Subcutaneous adipose tissue (tissue), 4 donors: Measurements from ENCODE around the gene PHAF1. TPM values are rescaled to one million over a fixed set of nuclear protein-coding genes. Genes with fewer than 3 reads are reported as not detected.

ENCODE experiments used
- total RNA-seq, 4 donors: library from RNA; depleted of rRNA; stranded (reverse); fragments of >200 nt; gene quantifications; one replicate each; pipeline ENCODE4 v1.1.0, GENCODE V29; 2016
- TF ChIP-seq, protein P1 (sequence below): fragments of 450-650 bp; IDR thresholded peaks from one replicate; pipeline ENCODE4 v1.5.1; 2016; ENCODE audit warnings: low read depth, mild to moderate bottlenecking, control low read depth, antibody characterized with exemption, moderate library complexity

PHAF1 gene
- total RNA-seq, 4 donors from 2014 or later: 15.1 to 30.1 (median 19.1) TPM

DNA sequence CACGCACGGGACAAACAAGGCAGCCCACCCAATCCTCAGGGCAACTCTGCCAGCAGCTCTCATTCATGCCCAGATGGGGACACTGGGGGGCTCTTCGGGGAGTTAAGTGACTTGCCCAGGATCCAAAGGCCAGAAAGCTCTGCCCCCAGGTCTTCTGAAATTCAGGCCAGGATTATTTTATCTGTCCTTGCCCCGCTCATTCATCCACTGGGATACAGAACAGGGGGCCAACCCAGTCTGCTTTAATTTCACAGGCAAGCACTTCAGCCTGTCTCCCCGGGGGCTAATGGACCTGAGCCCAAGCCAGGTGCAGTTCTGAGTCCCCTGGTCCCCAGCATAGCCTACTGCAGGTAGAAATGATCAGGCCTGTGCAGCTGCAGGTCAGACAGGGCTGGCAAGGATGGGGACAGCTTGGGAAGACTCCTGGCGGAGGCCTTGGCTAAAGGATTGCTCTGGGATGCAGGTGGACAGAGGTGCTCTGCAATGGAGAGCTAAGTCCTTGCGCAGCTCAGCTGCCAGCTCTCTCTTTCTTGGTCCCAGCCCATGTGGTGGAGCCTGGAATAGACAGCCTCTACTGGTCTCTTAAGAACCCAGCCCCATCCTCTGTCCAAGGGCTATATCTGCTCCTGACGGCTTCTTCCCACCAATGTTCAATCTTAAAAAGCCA, 41.8 kb downstream of the PHAF1 start:
- TF ChIP-seq, protein P1, sequence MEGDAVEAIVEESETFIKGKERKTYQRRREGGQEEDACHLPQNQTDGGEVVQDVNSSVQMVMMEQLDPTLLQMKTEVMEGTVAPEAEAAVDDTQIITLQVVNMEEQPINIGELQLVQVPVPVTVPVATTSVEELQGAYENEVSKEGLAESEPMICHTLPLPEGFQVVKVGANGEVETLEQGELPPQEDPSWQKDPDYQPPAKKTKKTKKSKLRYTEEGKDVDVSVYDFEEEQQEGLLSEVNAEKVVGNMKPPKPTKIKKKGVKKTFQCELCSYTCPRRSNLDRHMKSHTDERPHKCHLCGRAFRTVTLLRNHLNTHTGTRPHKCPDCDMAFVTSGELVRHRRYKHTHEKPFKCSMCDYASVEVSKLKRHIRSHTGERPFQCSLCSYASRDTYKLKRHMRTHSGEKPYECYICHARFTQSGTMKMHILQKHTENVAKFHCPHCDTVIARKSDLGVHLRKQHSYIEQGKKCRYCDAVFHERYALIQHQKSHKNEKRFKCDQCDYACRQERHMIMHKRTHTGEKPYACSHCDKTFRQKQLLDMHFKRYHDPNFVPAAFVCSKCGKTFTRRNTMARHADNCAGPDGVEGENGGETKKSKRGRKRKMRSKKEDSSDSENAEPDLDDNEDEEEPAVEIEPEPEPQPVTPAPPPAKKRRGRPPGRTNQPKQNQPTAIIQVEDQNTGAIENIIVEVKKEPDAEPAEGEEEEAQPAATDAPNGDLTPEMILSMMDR: no peak

DNA sequence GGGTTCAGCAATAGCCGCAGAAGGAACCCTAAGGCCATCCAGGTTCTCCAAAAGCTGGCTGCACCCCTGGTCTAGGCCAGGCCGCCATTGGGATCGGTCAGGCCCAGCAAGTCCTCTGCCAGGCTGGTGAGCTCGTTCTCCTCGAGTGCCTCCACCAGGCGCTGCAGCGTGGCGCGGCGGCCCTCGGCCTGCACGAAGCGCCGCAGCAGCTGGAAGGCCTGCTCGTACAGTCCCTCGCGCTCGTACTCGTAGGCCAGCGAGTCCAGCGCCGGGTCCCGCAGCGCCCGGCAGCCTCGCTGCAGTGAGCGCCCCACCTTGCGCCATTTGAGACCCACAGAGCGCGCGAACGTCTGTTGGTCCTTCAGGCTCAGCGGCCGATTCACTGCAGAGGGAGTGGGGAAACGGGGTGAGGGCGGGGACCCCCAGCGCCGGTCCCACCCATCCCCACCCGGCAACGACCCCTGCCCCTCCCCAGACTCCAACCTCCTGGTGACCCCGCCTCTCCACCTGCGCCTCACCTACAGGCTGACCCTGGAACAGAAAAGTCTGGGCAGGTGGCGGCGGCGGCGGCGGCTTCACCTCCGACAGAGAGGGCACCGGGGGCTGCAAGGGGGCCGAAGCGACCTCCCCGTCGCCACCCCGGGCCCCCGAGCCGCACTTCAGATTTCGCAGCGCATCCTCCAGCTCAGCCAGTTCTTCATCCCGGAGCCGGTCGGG, 45.0 kb downstream of the PHAF1 start:
- TF ChIP-seq, protein P1: no peak

DNA sequence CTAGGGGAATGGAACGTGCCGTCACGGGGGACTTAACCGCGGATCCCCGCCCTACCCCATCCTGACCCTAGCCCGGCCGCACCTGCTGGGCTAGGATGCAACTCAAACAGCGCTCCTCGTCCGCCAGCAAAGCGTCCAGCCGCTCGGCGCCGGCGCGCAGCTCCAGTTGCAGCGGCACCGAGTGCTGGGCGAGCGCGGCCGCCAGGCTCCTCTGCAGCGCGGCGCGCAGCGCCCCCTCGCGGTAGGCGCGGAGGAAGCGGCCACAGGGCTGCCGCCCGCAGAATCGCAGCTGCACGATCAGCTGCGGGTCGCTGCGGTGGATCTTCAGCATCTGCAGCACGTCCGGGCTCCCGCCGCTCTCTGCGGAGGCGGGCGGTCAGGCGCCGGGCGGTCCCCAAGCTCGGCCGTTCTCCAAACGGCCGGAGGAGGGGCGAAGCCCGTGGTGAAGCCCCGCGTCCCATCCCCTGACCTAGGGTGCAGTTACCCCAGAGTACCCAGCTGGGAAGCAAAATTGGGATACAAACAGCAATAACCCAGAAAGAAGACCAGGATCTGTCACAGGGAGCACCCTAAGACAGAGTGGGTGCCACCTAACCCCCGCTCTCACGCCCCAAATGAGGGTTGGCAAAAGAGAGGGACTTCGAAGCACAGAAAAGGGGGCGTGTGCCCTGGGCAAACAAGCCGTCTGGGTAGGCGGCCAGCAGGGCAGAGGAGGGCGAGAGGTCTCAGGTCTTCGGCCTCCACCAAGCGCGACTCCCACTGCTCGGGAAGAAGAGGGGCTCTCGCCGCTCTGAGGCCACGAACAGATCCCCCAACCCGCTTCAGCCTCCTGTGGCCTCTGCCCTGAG, 45.8 kb downstream of the PHAF1 start:
- TF ChIP-seq, protein P1: no peak

DNA sequence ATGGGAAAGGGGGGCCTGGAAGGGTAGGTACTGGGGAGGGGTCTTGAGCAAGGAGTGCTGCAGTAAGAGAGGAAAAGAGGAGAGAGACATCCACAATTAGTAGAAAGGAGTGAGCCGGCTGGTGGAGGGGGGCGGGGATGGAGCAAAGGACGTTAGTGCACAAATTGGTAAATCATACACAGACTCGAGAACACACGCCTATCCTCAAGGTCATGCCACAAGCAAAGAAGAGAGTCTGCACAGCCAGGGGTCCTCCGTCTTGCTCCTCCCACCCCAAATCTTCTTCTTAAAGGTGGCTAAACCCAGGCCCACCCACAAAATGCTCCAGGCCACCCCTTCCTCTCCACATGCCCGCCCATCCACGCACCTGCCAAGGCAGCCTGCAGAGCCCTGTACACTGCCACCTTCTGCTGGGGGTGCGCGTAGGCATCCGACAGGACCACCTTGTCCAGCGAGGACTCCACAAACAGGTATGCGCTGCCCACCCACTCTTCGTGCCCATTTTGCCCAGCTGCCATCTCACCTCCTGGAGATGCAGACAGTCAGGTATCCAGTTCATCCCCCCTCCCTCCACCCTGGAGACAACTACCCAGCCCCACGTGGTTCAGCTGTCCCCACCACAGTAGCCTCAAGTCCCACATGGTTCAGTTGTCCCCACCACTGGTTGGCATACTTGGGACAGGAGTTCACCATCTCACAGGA, 46.6 kb downstream of the PHAF1 start:
- TF ChIP-seq, protein P1: no peak

DNA sequence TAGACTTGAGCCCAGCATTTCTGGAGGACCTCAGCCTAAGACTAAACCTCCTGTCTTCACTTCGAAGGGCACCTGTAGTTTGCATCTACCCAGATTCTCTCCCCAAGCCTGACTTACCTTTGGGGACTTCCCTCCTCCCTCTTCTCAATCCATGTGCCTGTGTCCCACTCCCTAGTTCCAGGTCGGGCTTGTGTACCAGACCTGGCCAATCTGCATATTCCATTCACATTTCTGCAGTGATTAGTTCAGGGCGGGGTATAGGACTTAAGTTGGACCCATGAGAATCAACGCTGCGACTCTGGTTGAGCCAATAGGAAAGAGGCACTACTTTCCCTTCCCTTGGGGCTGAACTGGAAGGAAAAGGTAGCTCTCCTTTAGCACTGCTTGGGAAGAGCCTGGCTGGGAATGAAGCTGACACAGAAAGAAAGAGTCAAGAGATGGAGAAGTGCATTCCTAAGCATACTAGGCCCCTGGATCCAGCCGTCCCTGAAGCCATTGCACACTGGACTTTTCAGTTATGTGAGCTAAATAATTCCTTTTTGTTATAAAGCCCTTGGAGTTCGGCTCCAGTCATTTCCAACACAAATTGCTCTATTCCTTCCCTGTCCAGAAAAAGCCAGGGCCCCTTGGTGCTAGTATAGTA, 47.5 kb downstream of the PHAF1 start:
- TF ChIP-seq, protein P1: no peak

DNA sequence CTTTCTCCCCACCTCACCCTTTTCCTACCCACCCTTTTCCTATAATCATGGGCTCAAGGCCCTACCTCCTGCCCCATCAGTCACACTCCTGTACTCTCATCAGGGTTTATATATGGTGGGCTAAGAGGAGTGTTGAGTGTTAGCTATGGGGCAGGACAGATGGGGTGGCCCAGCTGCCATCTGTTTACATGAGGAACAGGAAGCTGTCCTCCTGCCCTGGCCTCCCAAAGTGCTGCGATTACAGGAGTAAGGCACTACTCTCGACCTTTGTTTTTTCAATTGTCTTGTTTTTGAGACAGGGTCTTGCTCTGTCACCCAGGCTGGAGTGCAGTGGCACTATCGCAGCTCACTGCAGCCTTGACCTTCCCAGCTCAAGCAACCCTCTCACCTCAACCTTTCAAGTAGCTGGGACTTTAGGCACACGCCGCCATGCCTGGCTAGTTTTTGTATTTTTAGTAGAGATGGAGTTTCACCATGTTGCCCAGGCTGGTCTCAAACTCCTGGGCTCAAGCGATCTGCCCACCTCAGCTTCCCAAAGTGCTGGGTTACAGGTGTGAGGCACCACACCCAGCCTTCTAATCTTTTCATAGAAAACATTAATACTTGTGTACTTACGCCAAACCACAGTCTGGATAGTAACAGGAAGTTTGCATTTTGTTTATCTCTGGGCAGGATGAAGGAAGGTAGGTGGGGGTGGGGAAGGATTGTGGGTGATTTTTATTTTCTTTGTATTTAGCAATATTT, 48.3 kb downstream of the PHAF1 start:
- TF ChIP-seq, protein P1: no peak
